Stimulated activated CD8-positive, alpha-beta memory T cell treated with anti-CD3 and anti-CD28 coated beads, Interleukin-2, amount 100 ng/mL, for 1 hour (primary cell): Measurements from ENCODE around the gene CALHM3.
A peak's percentile ranks its signal among the peaks of the same experiment; 100 is the strongest.

Experiments
- DNase-seq, 2 donors: peaks; one replicate each; pipeline ENCODE4 v3.0.0-alpha.2; 2020; ENCODE audit warnings: low read depth in 2 of 2

CALHM3 gene

DNA sequence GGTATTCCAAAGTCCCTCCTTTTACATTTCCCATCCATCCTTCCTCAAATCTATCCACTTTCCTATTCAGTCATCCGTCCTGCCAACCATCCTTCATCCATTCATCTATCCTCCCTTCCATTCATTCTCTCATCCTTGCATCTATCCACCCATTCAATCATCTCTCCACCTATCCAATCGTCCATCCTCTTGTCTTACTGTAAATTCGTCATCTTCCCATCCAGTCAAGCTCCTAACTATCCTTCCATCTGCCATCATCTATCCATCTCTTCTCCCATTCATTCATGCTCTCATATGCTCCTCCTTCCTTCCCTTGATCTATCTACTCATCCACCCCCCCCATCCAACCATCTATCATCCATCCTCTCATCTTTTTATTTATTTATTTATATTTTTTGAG, 5.0 kb downstream of the CALHM3 start:
- no peak for DNase-seq

DNA sequence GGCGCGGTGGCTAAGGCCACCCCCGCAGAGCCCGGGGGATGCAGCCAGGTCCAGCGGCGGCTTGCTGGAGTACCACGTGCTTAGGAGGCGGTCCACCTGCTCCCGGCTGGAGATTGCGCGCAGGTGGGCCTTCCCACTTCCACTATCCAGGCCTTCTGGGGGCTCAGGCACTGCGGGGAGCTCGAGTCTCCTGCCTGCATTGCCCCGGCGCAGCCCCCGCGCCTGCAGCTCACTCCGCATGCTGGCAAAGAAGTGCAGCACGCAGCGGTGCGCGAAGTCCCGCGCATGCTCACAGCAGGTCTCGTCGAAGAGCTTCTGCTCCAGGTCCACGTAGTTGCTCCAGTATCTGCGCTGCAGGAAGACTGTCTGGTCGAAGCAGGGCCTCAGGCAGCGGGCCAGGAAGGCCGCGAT, 5.8 kb downstream of the CALHM3 start:
- DNase-seq, result no peak

DNA sequence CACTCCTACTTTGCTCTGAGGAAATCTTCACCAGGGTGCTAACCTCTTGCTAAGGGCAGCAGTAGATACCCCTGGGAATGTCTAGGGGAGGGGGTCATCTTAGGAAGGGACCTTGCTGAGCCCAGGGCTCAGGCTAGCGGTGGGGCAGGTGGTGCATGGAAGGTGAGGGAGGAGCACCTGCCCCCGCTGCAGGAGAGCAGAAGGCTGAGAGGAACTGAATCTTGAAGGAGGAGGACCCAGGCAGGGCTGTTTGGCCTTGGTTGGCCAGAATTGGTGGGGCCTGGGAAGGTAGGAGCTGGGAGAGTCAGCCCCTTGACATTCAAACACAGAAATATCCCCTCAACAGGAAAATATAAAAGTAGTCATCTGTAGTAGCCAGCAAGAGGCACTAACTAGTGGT, 7.0 kb downstream of the CALHM3 start:
- DNase-seq, result no peak

GRCh38 chr10:103470761-103471653, 8.0 kb downstream of the CALHM3 start:
- peak; percentile 44 to 60 for DNase-seq

GRCh38 chr10:103469201-103469600, 9.8 kb downstream of the CALHM3 start:
- DNase-seq, result no peak

- no peak for DNase-seq
Measured at GRCh38 chr10:103467406-103467805, 11.6 kb downstream of the CALHM3 start.

- no peak for DNase-seq
Measured at GRCh38 chr10:103466734-103467133, 12.3 kb downstream of the CALHM3 start.

DNA sequence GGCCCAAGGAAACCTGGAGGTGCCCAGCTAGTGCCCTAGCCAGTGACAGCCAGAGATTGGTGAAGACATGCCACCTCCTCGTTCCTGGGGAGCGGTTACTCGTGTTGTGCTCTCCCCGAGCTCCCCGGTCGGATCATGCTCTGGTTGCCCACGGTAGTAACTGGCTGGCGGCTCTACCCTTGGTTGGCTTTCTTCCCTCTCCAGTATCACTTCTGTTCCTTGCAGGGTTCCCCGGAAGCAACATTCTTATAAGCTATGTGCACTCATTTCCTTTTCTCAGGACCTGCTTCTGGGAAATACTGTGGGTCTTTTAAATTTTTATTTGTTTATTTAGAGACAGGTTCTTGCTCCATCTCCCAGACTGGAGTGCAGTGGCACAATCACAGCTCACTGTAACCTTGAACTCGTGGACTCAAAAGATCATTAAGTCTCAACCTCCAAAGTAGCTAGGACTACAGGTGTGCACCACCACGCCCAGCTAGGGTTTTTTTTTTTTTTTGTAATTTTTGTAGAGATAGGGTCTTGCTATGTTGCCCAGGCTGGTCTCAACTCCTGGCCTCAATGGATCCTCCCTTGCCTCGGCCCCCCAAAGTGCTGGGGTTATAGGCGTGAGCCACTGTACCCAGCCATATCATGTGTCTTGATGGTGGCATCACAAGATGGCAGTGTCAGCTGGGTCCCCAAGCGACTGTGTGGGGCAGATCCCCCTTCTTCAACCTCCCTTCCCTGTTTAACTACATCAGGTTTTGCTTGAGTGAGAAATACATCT, 13.4 kb downstream of the CALHM3 start:
- no peak for DNase-seq

- no peak for DNase-seq
Measured at GRCh38 chr10:103463499-103463898, 15.5 kb downstream of the CALHM3 start.

- no peak for DNase-seq
Measured at GRCh38 chr10:103459615-103460014, 19.4 kb downstream of the CALHM3 start.

- DNase-seq, result no peak
Measured at GRCh38 chr10:103458720-103459119, 20.3 kb downstream of the CALHM3 start, which contains the start of gene CALHM1. CALHM1 (minus strand) TSS chr10:103458900; CDS start chr10:103458751, 149 bp downstream.

- no peak for DNase-seq
Measured at GRCh38 chr10:103457896-103458583, 21.0 kb downstream of the CALHM3 start.

DNA sequence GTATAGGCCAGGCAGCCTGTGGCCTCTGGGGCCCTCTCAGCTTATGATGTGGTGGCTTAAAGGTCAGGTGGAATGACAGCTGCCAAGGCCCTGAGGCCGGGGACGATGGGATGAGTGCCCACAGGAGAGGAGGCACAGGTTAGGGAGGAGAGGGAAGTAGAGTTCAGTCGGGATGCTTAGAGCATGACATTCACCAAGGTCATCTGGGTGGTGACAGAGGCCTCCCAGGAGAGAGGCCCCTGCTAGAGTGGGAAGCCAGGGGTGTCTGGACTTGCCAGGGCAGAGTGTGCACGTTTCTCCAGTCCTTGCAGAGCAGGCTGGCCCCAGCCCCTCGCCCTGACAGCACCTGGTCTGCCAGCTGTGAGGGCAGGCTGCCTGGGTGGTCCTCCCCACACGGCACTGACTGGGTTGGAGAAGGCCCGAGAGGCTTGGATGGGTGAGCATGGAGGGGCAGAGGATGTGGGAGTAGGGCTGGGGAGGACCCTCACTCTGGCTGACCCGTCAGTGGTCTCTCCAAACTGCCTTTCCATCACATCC, 21.8 kb downstream of the CALHM3 start:
- DNase-seq, result no peak

GRCh38 chr10:103456074-103456660, 22.9 kb downstream of the CALHM3 start:
- no peak for DNase-seq

GRCh38 chr10:103455235-103455634, 23.8 kb downstream of the CALHM3 start:
- no peak for DNase-seq

GRCh38 chr10:103454026-103454425, 25.0 kb downstream of the CALHM3 start:
- DNase-seq, result no peak

- DNase-seq, result no peak
Measured at GRCh38 chr10:103452506-103453230, 26.4 kb downstream of the CALHM3 start.

DNA sequence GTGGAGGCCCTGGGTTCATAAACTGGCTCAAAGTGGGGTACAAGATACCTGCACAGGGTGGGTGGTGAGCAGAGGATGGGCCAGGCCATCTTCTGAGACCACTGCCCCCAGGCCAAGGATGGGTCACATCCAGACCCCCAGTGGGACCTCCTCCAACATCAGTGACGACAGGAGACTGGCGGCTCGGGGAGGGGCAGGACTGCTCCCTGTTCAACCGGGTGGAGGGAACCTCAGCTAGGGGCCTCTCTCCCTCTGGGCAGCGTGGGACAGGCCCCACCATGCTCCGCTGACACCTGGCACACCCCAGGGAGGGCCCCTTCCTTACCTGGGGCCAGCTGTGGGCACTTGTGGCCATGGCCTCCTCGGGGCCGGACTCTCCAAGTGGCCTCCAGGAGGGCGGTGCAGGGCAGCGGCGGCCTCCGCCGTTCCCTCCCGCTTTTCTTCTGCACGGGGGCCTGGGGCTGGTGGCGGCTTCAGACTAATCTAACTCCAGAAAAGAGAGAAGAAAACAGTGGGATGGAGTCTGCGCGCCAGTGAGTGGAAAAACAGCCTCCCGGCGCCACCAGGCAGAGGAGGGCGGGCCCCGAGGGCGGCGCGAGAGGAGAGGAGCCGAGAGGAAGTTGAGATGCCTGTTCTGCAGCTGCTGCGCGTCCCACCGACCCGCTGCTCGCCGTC, 27.1 kb downstream of the CALHM3 start, which contains the start of gene CALHM2:
TSS of gene CALHM2 (minus strand) at position 540 of the 675 bp plus-strand sequence. CDS start 2,429 bp downstream, outside the sequence.
- DNase-seq, result peak; percentile 26 to 38

DNA sequence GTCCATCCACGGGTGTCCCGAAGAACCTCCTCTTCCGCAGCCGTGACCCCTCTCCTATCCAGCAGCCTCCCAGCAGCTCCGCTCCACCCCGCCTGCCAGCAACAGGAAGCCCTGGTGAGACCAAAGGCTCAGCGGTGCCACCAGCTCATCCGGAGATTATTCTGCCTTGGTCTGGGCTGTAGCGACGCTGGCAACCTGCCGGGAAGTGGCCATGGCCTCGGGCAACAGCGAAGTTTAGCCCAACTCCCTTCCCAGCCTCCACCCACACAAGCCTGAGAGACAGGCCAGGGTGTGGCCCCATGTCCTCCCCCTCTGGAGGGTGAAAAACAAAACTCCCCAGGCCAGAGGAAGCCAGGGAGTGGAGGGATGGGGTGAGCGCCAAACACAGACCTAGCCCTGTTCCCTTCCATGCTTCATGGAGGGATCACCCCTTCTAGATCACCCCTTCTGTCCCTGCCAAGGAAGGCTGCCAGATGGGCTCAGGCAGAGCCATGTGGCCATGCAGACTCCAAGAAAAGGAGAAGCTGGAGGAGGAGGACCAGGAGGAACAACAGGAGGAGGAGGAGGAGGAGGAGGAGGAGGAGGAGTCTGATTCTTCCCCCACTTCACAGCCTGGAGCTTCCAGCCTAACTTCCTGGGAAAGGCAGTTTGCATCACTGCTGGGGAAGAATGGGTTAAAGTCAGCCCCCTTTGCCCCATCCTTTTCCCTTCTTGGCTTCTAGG, 27.8 kb downstream of the CALHM3 start:
- DNase-seq, result peak in 1 of 2 donors; percentile 12
